HG03060 (cell line): Measurements from ENCODE around the gene ZNF559.

ENCODE experiments used
- ATAC-seq: cut with Tn5 transposase; IDR thresholded peaks from one replicate; pipeline ENCODE4 v1.9.1; 2021; ENCODE audit warnings: low read depth, moderate number of reproducible peaks; ENCODE audit not compliant: unreplicated experiment

ZNF559 gene

DNA sequence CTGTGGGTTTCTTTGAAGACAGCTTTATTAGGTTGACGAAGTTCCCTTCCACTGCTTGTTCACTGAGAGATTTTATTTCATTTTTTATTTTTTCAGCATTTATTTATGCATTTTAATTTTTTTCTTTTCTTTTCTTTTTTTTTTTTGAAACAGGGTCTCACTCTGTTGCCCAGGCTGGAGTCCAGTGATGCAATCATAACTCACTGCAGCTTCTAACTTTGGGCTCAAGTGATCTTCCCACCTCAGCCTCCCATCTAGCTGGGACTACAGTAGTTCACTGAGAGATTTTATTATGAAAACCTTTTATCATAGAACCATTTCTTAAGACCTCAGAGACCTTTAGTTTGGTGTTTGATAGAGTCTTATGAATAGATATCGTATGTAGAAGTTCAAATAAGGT, 28.5 kb downstream of the ZNF559 start:
- no peak for ATAC-seq

GRCh38 chr19:9353011-9353410, 29.0 kb downstream of the ZNF559 start:
- no peak for ATAC-seq

DNA sequence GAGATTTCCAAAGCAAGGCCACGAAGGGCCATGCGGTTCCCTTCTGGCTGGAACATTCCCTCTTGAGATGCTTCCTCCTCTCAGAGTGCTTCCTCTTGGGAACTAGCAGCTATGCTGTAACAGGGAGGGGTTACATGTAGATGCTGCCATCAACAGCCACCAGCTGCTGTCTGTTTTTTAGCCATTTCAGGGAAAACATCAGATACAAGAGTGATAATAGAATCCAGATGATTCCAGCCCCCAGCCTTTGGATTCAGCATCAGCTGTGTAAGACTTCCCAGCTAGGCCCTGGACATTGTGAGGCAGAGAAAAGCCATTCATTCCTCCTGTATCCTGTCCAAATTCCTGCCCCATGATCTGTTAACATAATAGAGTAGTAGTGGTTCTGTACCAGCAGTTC, 30.7 kb downstream of the ZNF559 start:
- no peak for ATAC-seq

DNA sequence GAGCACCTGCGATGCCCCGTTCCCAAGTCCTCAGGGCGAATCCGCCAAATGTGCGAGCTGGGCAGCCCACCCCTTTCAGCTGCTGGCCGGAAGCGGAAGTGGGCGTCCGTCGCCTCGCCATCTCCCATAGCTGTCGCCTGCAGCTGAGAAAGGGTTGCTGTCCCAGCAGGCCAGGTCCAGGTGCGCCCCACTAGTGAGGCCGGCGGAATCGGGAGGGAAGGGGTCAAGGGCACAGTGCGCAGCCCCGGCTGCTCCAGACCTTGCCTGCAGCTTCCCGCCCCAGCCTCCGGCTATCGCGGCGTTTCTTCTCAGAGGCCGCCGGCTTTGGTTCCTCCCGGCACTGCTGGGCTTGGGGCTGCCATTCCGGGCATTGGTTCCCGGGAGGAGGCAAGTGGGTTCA, 38.9 kb downstream of the ZNF559 start, which contains the start of gene ZNF177:
ZNF177 (plus strand) TSS at position 109 of the 400 bp plus-strand sequence. CDS start 15,299 bp downstream, outside the sequence.
- no peak for ATAC-seq

- no peak for ATAC-seq
These were observed 47.0 kb downstream of the ZNF559 start for GRCh38 chr19:9370738-9371619.

DNA sequence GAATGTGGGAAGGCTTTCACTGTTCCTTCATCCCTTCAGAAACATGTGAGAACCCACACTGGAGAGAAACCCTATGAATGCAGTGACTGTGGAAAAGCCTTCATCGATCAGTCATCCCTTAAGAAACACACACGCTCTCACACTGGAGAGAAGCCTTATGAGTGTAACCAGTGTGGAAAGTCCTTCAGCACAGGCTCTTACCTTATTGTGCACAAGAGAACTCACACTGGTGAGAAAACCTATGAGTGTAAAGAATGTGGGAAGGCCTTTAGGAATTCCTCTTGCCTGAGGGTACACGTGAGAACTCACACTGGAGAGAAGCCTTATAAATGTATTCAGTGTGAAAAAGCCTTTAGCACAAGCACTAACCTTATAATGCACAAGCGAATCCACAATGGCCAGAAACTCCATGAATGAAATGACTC, 57.4 kb downstream of the ZNF559 start:
- no peak for ATAC-seq
